K562 (cell line): ENCODE results near the gene PPM1D. TPM values are rescaled to one million over a fixed set of nuclear protein-coding genes. Genes with fewer than 3 reads are reported as not detected.

Source experiments
- ATAC-seq: fragments of 200-7000 bp; cut with Tn5 transposase; 3 replicates; pipeline ENCODE4 v1.9.1; 2020; ENCODE audit warnings: moderate library complexity
- BruUV-seq: library from RNA; stranded (reverse); fragments of 400-500 nt; replicated peaks from 2 replicates; lab custom pipeline; 2021; lab: Mats Ljungman, UMichigan
- CTCF ChIA-PET: fragments of 300-600 bp; formaldehyde crosslinking; extraction: SDS; loops from one replicate; lab custom pipeline; 2021; ENCODE audit warnings: low intra/inter-chr PET ratio; lab: Yijun Ruan, JAX
- POLR2A ChIA-PET: fragments of 300-600, 350-650 bp; sonication (Branson Sonifier 250); formaldehyde crosslinking; extraction: SDS; loops from one replicate; lab custom pipeline; 2021; ENCODE audit warnings: antibody characterized with exemption, inconsistent platforms; lab: Yijun Ruan, JAX
- DNase-seq, 4 experiments: peaks; one replicate each; pipeline versions ENCODE4 v3.0.0 to v3.0.0-alpha.2; 2011 to 2018; ENCODE audit warnings: low spot score in 3 of 4, mixed read lengths in 3 of 4; ENCODE audit errors: extremely low read depth in 1 of 4
- FAIRE-seq: peaks from 2 replicates; lab custom pipeline; 2011; peaks lifted over from hg19 to GRCh38; lab: Jason Lieb, UNC
- H2AFZ ChIP-seq: 2 replicates; pipeline ENCODE4 v1.6.0; 2011; ENCODE audit warnings: low read depth, low read length, control low read depth, inconsistent platforms
- H3K27ac ChIP-seq: fragments of 200-600 bp; 3 replicates; pipeline ENCODE4 v1.8.0; 2011; ENCODE audit warnings: low read depth, mild to moderate bottlenecking, control low read depth, inconsistent platforms, low read length, moderate library complexity, mixed read lengths; ENCODE audit errors: extremely low read depth
- H3K27me3 ChIP-seq, 2 experiments: fragments of 300-600 bp in 1 of 2; 2 replicates in 1 of 2; 3 replicates in 1 of 2; pipeline versions ENCODE4 v1.6.0 to v1.8.0; 2011; ENCODE audit warnings: inconsistent platforms in 2 of 2, low read length in 2 of 2, mild to moderate bottlenecking in 1 of 2, mixed read lengths in 1 of 2, moderate library complexity in 1 of 2; ENCODE audit not compliant: control insufficient read depth in 2 of 2, insufficient read depth in 2 of 2
- H3K36me3 ChIP-seq: fragments of 300-600 bp; 3 replicates; pipeline ENCODE4 v1.8.0; 2011; ENCODE audit warnings: mild to moderate bottlenecking, low read length, inconsistent platforms; ENCODE audit not compliant: control insufficient read depth, insufficient read depth
- H3K4me1 ChIP-seq, 2 experiments: fragments of 200-600 bp in 1 of 2; replicated peaks in 1 of 2; 2 replicates in 1 of 2; 3 replicates in 1 of 2; pipeline versions ENCODE4 v1.5.1 to v1.8.0; 2011; ENCODE audit warnings: inconsistent platforms in 2 of 2, low read length in 2 of 2, mild to moderate bottlenecking in 1 of 2, mixed read lengths in 1 of 2, moderate library complexity in 1 of 2; ENCODE audit not compliant: control insufficient read depth in 2 of 2, insufficient read depth in 2 of 2
- H3K4me2 ChIP-seq: 2 replicates; pipeline ENCODE4 v1.6.1; 2011; ENCODE audit warnings: low read length, control low read depth, inconsistent platforms, mixed read lengths; ENCODE audit not compliant: insufficient read depth
- H3K4me3 ChIP-seq: fragments of 200-600 bp; sonication (generic), shearing (Covaris generic); 2 replicates; pipeline ENCODE4 v1.5.1; 2016; ENCODE audit warnings: control low read depth, inconsistent platforms
- H3K79me2 ChIP-seq: fragments of 200-600 bp; 3 replicates; pipeline ENCODE4 v1.8.0; 2011; ENCODE audit warnings: low read length, inconsistent platforms; ENCODE audit not compliant: control insufficient read depth, insufficient read depth
- H3K9ac ChIP-seq, 2 experiments: 2 replicates each; pipeline versions ENCODE4 v1.6.0 to v1.6.1; 2011; ENCODE audit warnings: low read depth in 2 of 2, low read length in 2 of 2, control low read depth in 1 of 2, inconsistent platforms in 1 of 2, mild to moderate bottlenecking in 1 of 2, mixed read lengths in 1 of 2; ENCODE audit not compliant: insufficient read depth in 1 of 2
- H3K9me1 ChIP-seq: one replicate; pipeline ENCODE4 v1.6.0; 2011; ENCODE audit warnings: inconsistent platforms, mild to moderate bottlenecking, low read length, moderate library complexity; ENCODE audit not compliant: control insufficient read depth, insufficient read depth
- H3K9me3 ChIP-seq: replicated peaks from 2 replicates; pipeline ENCODE4 v1.5.1; 2011; ENCODE audit warnings: low read depth, low read length, inconsistent platforms; ENCODE audit not compliant: control insufficient read depth, insufficient read depth
- H4K20me1 ChIP-seq: replicated peaks from 2 replicates; pipeline ENCODE4 v1.6.1; 2011; ENCODE audit warnings: low read length, inconsistent platforms, mixed read lengths; ENCODE audit not compliant: control insufficient read depth, insufficient read depth
- ARNT ChIP-seq, 2 experiments: fragments of 450-650 bp; IDR thresholded peaks; 2 replicates each; pipeline ENCODE4 v1.6.1; 2016; ENCODE audit warnings: mild to moderate bottlenecking in 1 of 2
- FOXA1 ChIP-seq: fragments of 450-650 bp; IDR thresholded peaks from 2 replicates; pipeline ENCODE4 v1.6.1; 2016; ENCODE audit warnings: mild to moderate bottlenecking, borderline replicate concordance
- HDAC3 ChIP-seq: fragments of 450-650 bp; IDR thresholded peaks from 2 replicates; pipeline ENCODE4 v1.6.1; 2018; ENCODE audit warnings: borderline replicate concordance, mild to moderate bottlenecking, moderate library complexity; ENCODE audit not compliant: partially characterized antibody
- L3MBTL2 ChIP-seq: fragments of 450-650 bp; IDR thresholded peaks from 2 replicates; pipeline ENCODE4 v1.6.1; 2016; ENCODE audit warnings: mild to moderate bottlenecking, moderate library complexity
- NFIC ChIP-seq: fragments of 450-650 bp; IDR thresholded peaks from 2 replicates; pipeline ENCODE4 v1.6.1; 2017; ENCODE audit warnings: mild to moderate bottlenecking, inconsistent platforms
- POLR2AphosphoS5 ChIP-seq: IDR thresholded peaks from 2 replicates; pipeline ENCODE4 v1.6.1; 2011; ENCODE audit warnings: mild to moderate bottlenecking, low read depth, low read length, moderate library complexity; ENCODE audit not compliant: control insufficient read depth, insufficient read depth
- ZNF318 ChIP-seq, 2 experiments: fragments of 450-650 bp; IDR thresholded peaks; 2 replicates each; pipeline ENCODE4 v1.6.1; 2016; ENCODE audit warnings: mild to moderate bottlenecking in 2 of 2, borderline replicate concordance in 1 of 2, low read depth in 1 of 2, moderate library complexity in 1 of 2
- WGBS: fragments of 100-300 bp; shearing (Covaris generic); methylation state at CpG from one replicate; pipeline ENCODE4 v1.1.6; 2016; ENCODE audit warnings: low coverage, mixed read lengths; ENCODE audit not compliant: insufficient coverage; ENCODE audit errors: missing lambda C conversion rate; 5-methylcytosine and 5-hydroxymethylcytosine counted together
- in situ Hi-C: fragments of 300-500 bp; cut with MboI; formaldehyde crosslinking; loops from 4 replicates; pipeline ENCODE4 v1.15.0; 2018; ENCODE audit warnings: inconsistent platforms, mixed read lengths
- intact Hi-C: fragments of 100-400 bp; cut with micrococcal nuclease; formaldehyde crosslinking; loops from 2 replicates; pipeline ENCODE4 v1.14.2; 2022
- polyA plus RNA-seq, 8 experiments: library from polyadenylated mRNA; depleted of rRNA in 4 of 8; stranded (reverse) in 5 of 8; unstranded in 3 of 8; fragments of >200 nt; fragmentation: Nextera tagmentation in 2 of 8; fragmentation: Illumina TruSeq in 1 of 8; extraction: Ambion mirVana in 2 of 8; extraction: Trizol in 1 of 8; gene quantifications; 2 replicates each; pipeline versions ENCODE4 v1.2.1 to v1.2.3, GENCODE V29; 2011 to 2014; ENCODE audit warnings: inconsistent platforms in 1 of 8, missing spikeins in 1 of 8
- total RNA-seq, 7 experiments: library from RNA; depleted of rRNA in 6 of 7; stranded (reverse); fragments of >200 nt in 6 of 7; fragmentation: Illumina TruSeq in 2 of 7; extraction: Trizol in 2 of 7; gene quantifications; 2 replicates each; pipeline versions ENCODE4 v1.2.1 to v1.2.3, GENCODE V29; 2011 to 2021; ENCODE audit warnings: low replicate concordance in 1 of 7

The PPM1D gene
- total and polyA plus RNA-seq, 9 of the 15 experiments (the other 6 are each of a cell fraction or from before 2014, with no cell fraction given), result 2.1 to 19.0 (median 7.8) TPM

- CTCF ChIA-PET, result interaction anchor here (0.5 to 0.7 kb wide), 3 partner anchors 35 to 154 kb away, joined by 3 read pairs; no protein-coding TSS in a partner anchor
- DNase-seq (peak; percentile 33 to 88 (median 76)), FAIRE-seq (peak; percentile 89), ATAC-seq (peak; percentile 36)
- peaks cover 66% of the 10 kb centered on the region for H3K79me2 ChIP-seq
- in situ Hi-C loops (no loop called here), intact Hi-C loops (loop anchor here (5.0 kb wide), 3 partner anchors 36 to 209 kb away; partner anchors contain the start of genes APPBP2 and USP32)
- H3K36me3 ChIP-seq, result no peaks in the 10 kb centered on the region
- no peaks in the 10 kb centered on the region; the same call in 1 of the 2 replicates for H4K20me1 ChIP-seq
- POLR2A ChIA-PET, result interaction anchor here (0.6 to 3.0 kb wide), 10 partner anchors 10 to 1925 kb away, joined by 3 to 19 read pairs (median 3); no protein-coding TSS in a partner anchor
- WGBS, result under 1% methylated on average over 14 of the region's 14 CpGs
- no TSS peak for BruUV-seq
- H2AFZ ChIP-seq, result peak overlapping the region; percentile 79
- H3K27ac ChIP-seq, result peak overlapping the region; percentile 90
- peaks cover 10 to 23% of the 10 kb centered on the region in 2 experiments; a peak in 4 of 5 replicates for H3K4me1 ChIP-seq
- H3K4me2 ChIP-seq, result peak overlapping the region; percentile 88
- peak overlapping the region; percentile 70 for H3K4me3 ChIP-seq
- H3K27me3 ChIP-seq, result no peaks in the 10 kb centered on the region
- peak overlapping the region; percentile 95 to 100 for H3K9ac ChIP-seq
- H3K9me3 ChIP-seq, result no peaks in the 10 kb centered on the region
- no peaks in the 10 kb centered on the region for H3K9me1 ChIP-seq
- TF ChIP-seq ARNT (IDR thresholded peaks at IDR 0.05) (0 out of 4 replicates have a peak, but pooled peaks of 1 of the 2 experiments have one; percentile 44), FOXA1 (no peak), NFIC (peak; percentile 100), ZNF318 (IDR thresholded peaks at IDR 0.05; ENCODE audit: borderline replicate concordance in 1 of 2, low read depth in 1 of 2) (peak in 1 of 2 experiments; percentile 89; a peak in 1 of 4 replicates), HDAC3 (peak; percentile 41), POLR2AphosphoS5 (0 out of 2 replicates have a peak, but pooled peaks have one; percentile 46), L3MBTL2 (0 out of 2 replicates have a peak, but pooled peaks have one; percentile 17)
Observed at GRCh38 chr17:60601447-60602384, 1.7 kb downstream of the PPM1D start.
